ENCODE results near the gene SFTPA1. TPM values are rescaled to one million over a fixed set of nuclear protein-coding genes. Genes with fewer than 3 reads are reported as not detected.

The SFTPA1 gene
- total RNA-seq, 1 experiment from 2014 or later: not detected

DNA sequence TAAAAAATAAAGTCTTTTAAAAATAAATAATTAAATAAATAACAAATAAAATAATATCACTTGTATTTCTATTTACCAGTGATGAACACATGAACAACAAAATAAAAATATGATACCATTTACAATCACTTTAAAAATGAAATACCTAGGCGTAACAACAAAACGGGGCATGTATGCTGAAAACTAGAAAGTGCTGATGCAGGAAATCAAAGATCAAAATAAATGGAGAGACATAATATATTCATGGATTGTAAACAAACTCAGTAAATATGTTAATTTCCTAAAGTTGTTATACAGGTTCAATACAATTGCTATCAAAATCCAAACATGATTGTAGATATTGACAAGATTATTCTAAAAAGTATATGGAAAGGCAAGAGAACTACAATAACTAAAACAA is 31.4 kb upstream of the SFTPA1 start:
- H3K23me2 ChIP-seq (ENCODE audit: insufficient read length, low read depth, low read length, poor library complexity, severe bottlenecking): no peaks in the 10 kb centered on the region
- H3K14ac ChIP-seq (ENCODE audit: insufficient read depth, low read length): no peak overlapping the region
- H3T11ph ChIP-seq (ENCODE audit: low read length): no peak overlapping the region
- H3K27ac ChIP-seq (ENCODE audit: insufficient read length, low read depth, low read length): no peak overlapping the region
- no peak overlapping the region for H4K8ac ChIP-seq (replicated peaks; ENCODE audit: insufficient read length, low read depth, low read length)
- no peak overlapping the region for H3K18ac ChIP-seq (ENCODE audit: insufficient read length, low read depth, low read length)
- H2BK120ac ChIP-seq (ENCODE audit: low read depth, low read length, poor library complexity, severe bottlenecking): no peak overlapping the region
- H3K23ac ChIP-seq (ENCODE audit: insufficient read length, low read depth, low read length): no peak overlapping the region
- Mint-ChIP-seq H3K4me3 (no peak overlapping the region), H3K4me1 (peaks cover 0 to 4% of the 10 kb centered on the region in 2 experiments; a peak in 1 of 4 replicates), H3K27ac (no peak overlapping the region), H3K27me3 (ENCODE audit: low read depth) (peaks cover 18% of the 10 kb centered on the region), H3K36me3 (ENCODE audit: insufficient read depth in 1 of 3, low read depth in 3 of 3) (peaks cover 0 to 2% (median 2%) of the 10 kb centered on the region in 3 experiments; a peak in 1 of 7 replicates), H3K9me3 (peaks cover 12 to 18% of the 10 kb centered on the region in 2 experiments; a peak in 4 of 5 replicates)
- TF ChIP-seq, protein P1, sequence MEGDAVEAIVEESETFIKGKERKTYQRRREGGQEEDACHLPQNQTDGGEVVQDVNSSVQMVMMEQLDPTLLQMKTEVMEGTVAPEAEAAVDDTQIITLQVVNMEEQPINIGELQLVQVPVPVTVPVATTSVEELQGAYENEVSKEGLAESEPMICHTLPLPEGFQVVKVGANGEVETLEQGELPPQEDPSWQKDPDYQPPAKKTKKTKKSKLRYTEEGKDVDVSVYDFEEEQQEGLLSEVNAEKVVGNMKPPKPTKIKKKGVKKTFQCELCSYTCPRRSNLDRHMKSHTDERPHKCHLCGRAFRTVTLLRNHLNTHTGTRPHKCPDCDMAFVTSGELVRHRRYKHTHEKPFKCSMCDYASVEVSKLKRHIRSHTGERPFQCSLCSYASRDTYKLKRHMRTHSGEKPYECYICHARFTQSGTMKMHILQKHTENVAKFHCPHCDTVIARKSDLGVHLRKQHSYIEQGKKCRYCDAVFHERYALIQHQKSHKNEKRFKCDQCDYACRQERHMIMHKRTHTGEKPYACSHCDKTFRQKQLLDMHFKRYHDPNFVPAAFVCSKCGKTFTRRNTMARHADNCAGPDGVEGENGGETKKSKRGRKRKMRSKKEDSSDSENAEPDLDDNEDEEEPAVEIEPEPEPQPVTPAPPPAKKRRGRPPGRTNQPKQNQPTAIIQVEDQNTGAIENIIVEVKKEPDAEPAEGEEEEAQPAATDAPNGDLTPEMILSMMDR (conservative IDR thresholded peaks at IDR 0.05): no peak
- H2BK12ac ChIP-seq (ENCODE audit: insufficient read length, low read depth, low read length): no peak overlapping the region
- no peaks in the 10 kb centered on the region for H3K4me1 ChIP-seq (ENCODE audit: insufficient read depth, low read length)
- H3K56ac ChIP-seq (ENCODE audit: insufficient read length, low read depth, low read length): no peak overlapping the region
- no peaks in the 10 kb centered on the region for H4K20me1 ChIP-seq (ENCODE audit: control insufficient read depth, insufficient read depth, insufficient read length)
- H4K5ac ChIP-seq (ENCODE audit: insufficient read length, low read depth, low read length): no peak overlapping the region
- no peak overlapping the region for H2BK20ac ChIP-seq (ENCODE audit: low read depth, low read length, poor library complexity, severe bottlenecking)
- H2BK5ac ChIP-seq (ENCODE audit: insufficient read length, low read length): no peak overlapping the region
- H4K91ac ChIP-seq (ENCODE audit: insufficient read length, low read depth, low read length): no peak overlapping the region
- no peaks in the 10 kb centered on the region for H3K9me3 ChIP-seq (ENCODE audit: control insufficient read depth, low read depth, low read length)
- H2AFZ ChIP-seq (ENCODE audit: low read length): no peak overlapping the region
- no peaks in the 10 kb centered on the region for H3K27me3 ChIP-seq (ENCODE audit: insufficient read depth, low read length)
- H2AK5ac ChIP-seq (ENCODE audit: insufficient read length, low read length): no peak overlapping the region
- H3K4ac ChIP-seq (ENCODE audit: low read depth, low read length): no peak overlapping the region
- H3K4me2 ChIP-seq (ENCODE audit: insufficient read depth, insufficient read length, low read length): no peak overlapping the region
- H3K9ac ChIP-seq (ENCODE audit: extremely low read depth, insufficient read length, low read length): no peak overlapping the region
- no CpG with 5 or more reads among the region's 2 CpGs for WGBS (ENCODE audit: extremely low coverage, insufficient read length, low lambda C conversion rate)
- H3K79me1 ChIP-seq (ENCODE audit: insufficient read depth, low read depth, low read length, poor library complexity, severe bottlenecking): no peaks in the 10 kb centered on the region
- no peaks in the 10 kb centered on the region for H3K79me2 ChIP-seq (ENCODE audit: insufficient read depth, low read length)
- no peak for DNase-seq
- no peak overlapping the region for H2BK15ac ChIP-seq (ENCODE audit: low read depth, low read length)
